HepG2 (cell line): Measurements from ENCODE around the gene PTGER4. TPM values are rescaled to one million over a fixed set of nuclear protein-coding genes. Genes with fewer than 3 reads are reported as not detected.

Experiments
- ATAC-seq: fragments of 200-7000 bp; cut with Tn5 transposase; 3 replicates; pipeline ENCODE4 v1.9.1; 2020; ENCODE audit warnings: mild to moderate bottlenecking, moderate library complexity
- BruUV-seq: library from RNA; stranded (reverse); fragments of 400-500 nt; replicated peaks from 2 replicates; lab custom pipeline; 2021; lab: Mats Ljungman, UMichigan
- CTCF ChIA-PET: fragments of 300-600 bp; formaldehyde crosslinking; extraction: SDS; loops from one replicate; lab custom pipeline; 2021; ENCODE audit warnings: low total read pairs, inconsistent platforms, low intra/inter-chr PET ratio; lab: Yijun Ruan, JAX
- POLR2A ChIA-PET: fragments of 350-600 bp; sonication (Branson Sonifier 250); formaldehyde crosslinking; loops from one replicate; lab custom pipeline; 2020; ENCODE audit warnings: antibody characterized with exemption, inconsistent platforms; lab: Yijun Ruan, JAX
- DNase-seq: peaks from one replicate; pipeline ENCODE4 v3.0.0-alpha.2; 2015; ENCODE audit warnings: low spot score
- FAIRE-seq: peaks from 3 replicates; lab custom pipeline; 2011; peaks lifted over from hg19 to GRCh38; lab: Jason Lieb, UNC
- H2AFZ ChIP-seq: one replicate; pipeline ENCODE4 v1.6.1; 2011; ENCODE audit warnings: low read length, inconsistent platforms
- H3K27ac ChIP-seq: fragments of 300-600 bp; 3 replicates; pipeline ENCODE4 v1.8.0; 2011; ENCODE audit warnings: mixed run types, mild to moderate bottlenecking, mixed read lengths, low read length, inconsistent platforms; ENCODE audit not compliant: insufficient read depth; ENCODE audit errors: extremely low read length
- H3K27me3 ChIP-seq, 2 experiments: fragments of 200-600 bp in 1 of 2; 2 replicates in 1 of 2; 3 replicates in 1 of 2; pipeline versions ENCODE4 v1.6.0 to v1.8.0; 2011; ENCODE audit warnings: low read length in 2 of 2, mild to moderate bottlenecking in 2 of 2, moderate library complexity in 2 of 2, inconsistent platforms in 1 of 2; ENCODE audit not compliant: insufficient read depth in 2 of 2, control insufficient read depth in 1 of 2
- H3K36me3 ChIP-seq, 2 experiments: fragments of 200-600 bp in 1 of 2; replicated peaks in 1 of 2; 2 replicates in 1 of 2; 3 replicates in 1 of 2; pipeline versions ENCODE4 v1.5.1 to v1.8.0; 2011; ENCODE audit warnings: low read length in 2 of 2, inconsistent platforms in 1 of 2; ENCODE audit not compliant: insufficient read depth in 2 of 2, control insufficient read depth in 1 of 2
- H3K4me1 ChIP-seq: 2 replicates; pipeline ENCODE4 v1.5.1; 2012; ENCODE audit warnings: low read length, inconsistent platforms; ENCODE audit not compliant: insufficient read depth
- H3K4me2 ChIP-seq: 2 replicates; pipeline ENCODE4 v1.6.0; 2011; ENCODE audit warnings: low read depth, low read length, inconsistent platforms
- H3K4me3 ChIP-seq, 3 experiments: fragments of 200-600 bp in 1 of 3; sonication (generic), shearing (Covaris generic) in 1 of 3; replicated peaks in 1 of 3; 2 replicates each; pipeline ENCODE4 v1.5.1; 2011 to 2016; ENCODE audit warnings: low read length in 3 of 3, inconsistent platforms in 2 of 3, low read depth in 2 of 3, mild to moderate bottlenecking in 2 of 3, control low read depth in 1 of 3, mixed read lengths in 1 of 3; ENCODE audit not compliant: insufficient read depth in 1 of 3
- H3K79me2 ChIP-seq: one replicate; pipeline ENCODE4 v1.6.1; 2011; ENCODE audit warnings: low read length, inconsistent platforms; ENCODE audit not compliant: insufficient read depth
- H3K9ac ChIP-seq: 2 replicates; pipeline ENCODE4 v1.6.0; 2011; ENCODE audit warnings: mild to moderate bottlenecking, low read depth, low read length, inconsistent platforms; ENCODE audit not compliant: insufficient read depth
- H3K9me3 ChIP-seq: 2 replicates; pipeline ENCODE4 v1.5.1; 2012; ENCODE audit warnings: mild to moderate bottlenecking, low read length
- H4K20me1 ChIP-seq: 2 replicates; pipeline ENCODE4 v1.6.0; 2011; ENCODE audit warnings: inconsistent platforms, mild to moderate bottlenecking, low read length, moderate library complexity; ENCODE audit not compliant: insufficient read depth
- ARNT ChIP-seq: fragments of 450-650 bp; IDR thresholded peaks from 2 replicates; pipeline ENCODE4 v1.6.1; 2017
- HINFP ChIP-seq: sonication (generic); formaldehyde crosslinking; IDR thresholded peaks from 2 replicates; pipeline ENCODE4 v1.4.0; 2020; ENCODE audit warnings: low read depth, mild to moderate bottlenecking, missing genetic modification reagents
- HOXA3 ChIP-seq: sonication (generic); formaldehyde crosslinking; IDR thresholded peaks from 2 replicates; pipeline ENCODE4 v1.5.0; 2020; ENCODE audit warnings: missing genetic modification reagents
- RAD51 ChIP-seq: fragments of 450-650 bp; IDR thresholded peaks from 2 replicates; pipeline ENCODE4 v1.6.1; 2016; ENCODE audit warnings: borderline replicate concordance
- RBM22 ChIP-seq: fragments of 200-400 bp; formaldehyde crosslinking; optimal IDR thresholded peaks from 2 replicates; pipeline ENCODE3; 2017; ENCODE audit warnings: mild to moderate bottlenecking, low read length, moderate library complexity
- SP4 ChIP-seq: sonication (generic); formaldehyde crosslinking; IDR thresholded peaks from 2 replicates; pipeline ENCODE4 v1.8.1; 2023; ENCODE audit warnings: mild to moderate bottlenecking, missing genetic modification reagents
- SYNCRIP ChIP-seq: fragments of 200-400 bp; formaldehyde crosslinking; IDR thresholded peaks from 2 replicates; pipeline ENCODE4 v1.6.1; 2018; ENCODE audit warnings: mild to moderate bottlenecking, low read depth, low read length; ENCODE audit not compliant: insufficient read depth
- ZBTB21 ChIP-seq: sonication (generic); formaldehyde crosslinking; IDR thresholded peaks from 2 replicates; pipeline ENCODE4 v1.4.0; 2020; ENCODE audit warnings: missing genetic modification reagents
- ZBTB26 ChIP-seq: IDR thresholded peaks from 2 replicates; pipeline ENCODE4 v1.6.1; 2016; ENCODE audit warnings: missing compliant biosample characterization, missing genetic modification reagents, borderline replicate concordance
- ZFYVE20 ChIP-seq: sonication (generic); formaldehyde crosslinking; IDR thresholded peaks from 2 replicates; pipeline ENCODE4 v1.8.0; 2023; ENCODE audit warnings: low read depth, mild to moderate bottlenecking, moderate library complexity, missing genetic modification reagents, borderline replicate concordance
- ZNF124 ChIP-seq: sonication (generic); formaldehyde crosslinking; IDR thresholded peaks from 2 replicates; pipeline ENCODE4 v1.4.0; 2020; ENCODE audit warnings: missing genetic modification reagents
- WGBS: methylation state at CpG from one replicate; pipeline ENCODE4 v1.1.6; 2017; ENCODE audit warnings: low lambda C conversion rate; 5-methylcytosine and 5-hydroxymethylcytosine counted together
- in situ Hi-C: cut with HindIII; loops from 2 replicates; pipeline ENCODE4 v1.10.0; 2017; ENCODE audit warnings: low pct_unique_long_range_greater_than_20kb; ENCODE audit not compliant: extremely low pct_ligation_motif_present
- intact Hi-C: fragments of 100-400 bp; cut with micrococcal nuclease; formaldehyde crosslinking; loops from one replicate; pipeline ENCODE4 v1.10.0; 2022; ENCODE audit not compliant: unreplicated experiment
- polyA plus RNA-seq, 8 experiments: library from polyadenylated mRNA; depleted of rRNA in 3 of 8; stranded (reverse) in 7 of 8; unstranded in 1 of 8; fragments of >200 nt; fragmentation: Illumina TruSeq in 4 of 8; extraction: Trizol in 4 of 8; gene quantifications; 2 replicates each; pipeline versions ENCODE4 v1.2.1 to v1.2.3, GENCODE V29; 2011 to 2016; ENCODE audit warnings: low read depth in 4 of 8, missing spikeins in 1 of 8, mixed read lengths in 1 of 8; ENCODE audit not compliant: insufficient read depth in 1 of 8
- total RNA-seq, 5 experiments: library from RNA; depleted of rRNA; stranded (reverse); fragments of >200 nt; fragmentation: Illumina TruSeq; extraction: Trizol; gene quantifications; 2 replicates each; pipeline ENCODE4 v1.2.3, GENCODE V29; 2016; ENCODE audit warnings: low read depth in 1 of 5

Gene PTGER4
- total and polyA plus RNA-seq, 2 of the 13 experiments (the other 11 are each of a cell fraction or from before 2014, with no cell fraction given), result 0.01 to 0.11 TPM

- in situ Hi-C loops (loop anchor here (25.0 kb wide), 1 partner anchor 1089 kb away; no protein-coding TSS in a partner anchor), intact Hi-C loops (no loop called here)
- H3K27ac ChIP-seq, result no peak overlapping the region
- H3K4me2 ChIP-seq, result no peak overlapping the region
- H2AFZ ChIP-seq, result no peak overlapping the region
- H3K4me1 ChIP-seq, result peaks cover 12% of the 10 kb centered on the region; the same call in 1 of the 2 replicates
- FAIRE-seq, result no peak
- H3K27me3 ChIP-seq, result peaks cover 0 to 7% of the 10 kb centered on the region in 2 experiments; a peak in 2 of 5 replicates
- BruUV-seq, result no TSS peak
- ATAC-seq, result no peak
- no peaks in the 10 kb centered on the region for H3K36me3 ChIP-seq
- WGBS, result 32% methylated on average over 3 of the region's 3 CpGs
- H3K4me3 ChIP-seq, result no peak overlapping the region
- no peaks in the 10 kb centered on the region for H3K79me2 ChIP-seq
- TF ChIP-seq RBM22, result no peak
- no peak for TF ChIP-seq RAD51
- no peak for TF ChIP-seq SP4 (CRISPR knock-in tag)
- TF ChIP-seq ZNF124, result no peak
- TF ChIP-seq ZFYVE20 (CRISPR knock-in tag), result no peak
- no peak for TF ChIP-seq SYNCRIP
- TF ChIP-seq HOXA3 (CRISPR knock-in tag), result no peak
- no peak for TF ChIP-seq ZBTB21 (CRISPR knock-in tag)
- no peak for TF ChIP-seq ZBTB26 (CRISPR knock-in tag)
- TF ChIP-seq HINFP (CRISPR knock-in tag), result no peak
- no peak for TF ChIP-seq ARNT
- DNase-seq, result no peak
- H3K9ac ChIP-seq, result no peak overlapping the region
- H4K20me1 ChIP-seq, result no peaks in the 10 kb centered on the region
- ChIA-PET CTCF (no interaction called here), POLR2A (no interaction called here)
- H3K9me3 ChIP-seq, result no peaks in the 10 kb centered on the region
These were observed 2.9 kb upstream of the PTGER4 start for GRCh38 chr5:40676613-40677343.
